NCI-H2107 treated with DMSO at 0.1 percent for 48 hours (cell line): Measurements from ENCODE around the gene PWP2.
"Not testable (repeated sequence)": the region's sequence is repeated elsewhere in the genome, so short reads cannot be mapped to it uniquely, and the experiment has no call there.

Experiments
- DNase-seq: peaks from one replicate; lab custom pipeline; 2025; ENCODE audit not compliant: unreplicated experiment; lab: John Stamatoyannopoulos, UW

PWP2 gene

GRCh38 chr21:44159349-44160297 is 52.4 kb downstream of the PWP2 start:
- not testable (repeated sequence) for DNase-seq

DNA sequence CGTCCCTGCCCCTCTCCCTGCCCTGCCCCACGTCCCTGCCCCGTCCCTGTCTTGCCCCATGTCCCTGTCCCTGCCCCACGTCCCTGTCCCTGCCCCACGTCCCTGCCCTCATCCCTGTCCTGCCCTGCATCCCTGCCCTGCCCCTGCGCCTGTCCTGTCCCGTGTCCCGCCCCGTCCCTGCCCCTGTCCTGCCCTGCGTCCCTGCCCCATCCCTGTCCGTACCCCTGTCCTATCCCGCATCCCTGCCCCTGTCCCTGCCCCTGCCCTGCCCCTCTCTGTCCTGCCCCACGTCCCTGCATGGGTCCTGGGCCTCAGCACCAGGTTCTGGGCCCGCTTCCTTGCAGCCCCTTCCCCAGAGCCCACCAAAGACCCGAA is 53.1 kb downstream of the PWP2 start:
- DNase-seq, result not testable (repeated sequence)

DNA sequence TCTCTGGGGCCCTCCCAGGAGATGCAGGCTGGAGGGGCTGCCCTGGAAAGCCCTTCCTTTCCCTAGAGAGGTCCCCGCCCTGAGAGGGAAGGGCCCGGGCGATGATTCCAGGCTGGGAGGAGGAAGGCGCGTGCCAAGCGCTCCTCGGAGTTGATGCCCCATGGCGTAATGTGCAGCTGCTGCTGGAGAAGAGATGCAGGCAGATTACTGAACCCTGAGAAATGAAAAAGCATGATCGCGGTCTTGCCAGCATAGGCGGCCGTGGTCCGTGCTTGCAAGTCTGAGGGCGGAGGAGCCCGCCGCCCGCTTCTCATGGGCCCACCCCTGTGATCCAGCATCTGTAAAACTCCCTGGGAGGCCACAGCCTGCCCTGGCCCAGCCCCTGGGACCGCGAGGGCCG is 53.6 kb downstream of the PWP2 start:
- not testable (repeated sequence) for DNase-seq

DNA sequence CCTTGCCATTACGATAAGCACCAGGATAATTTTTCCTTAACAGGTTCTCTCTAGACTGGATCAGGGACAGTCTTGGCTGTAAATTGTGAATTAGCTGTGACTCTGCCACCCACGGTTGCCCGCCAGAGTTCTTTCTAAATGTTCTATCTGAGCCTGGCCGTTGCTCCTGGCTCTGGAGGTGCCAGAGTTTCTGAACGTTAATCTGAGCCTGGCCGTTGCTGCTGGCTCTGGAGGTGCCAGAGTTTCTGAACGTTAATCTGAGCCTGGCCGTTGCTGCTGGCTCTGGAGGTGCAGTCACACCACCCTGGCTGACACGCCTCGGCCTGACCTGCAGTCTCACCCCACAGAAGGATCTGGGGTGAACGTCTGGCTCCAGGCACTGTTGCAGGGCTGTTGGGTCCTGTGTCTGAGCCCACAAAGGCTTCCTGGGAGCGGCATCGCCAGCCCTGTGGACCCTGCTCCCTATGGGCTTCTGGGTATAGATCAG is 56.0 kb downstream of the PWP2 start:
- DNase-seq, result not testable (repeated sequence)

DNA sequence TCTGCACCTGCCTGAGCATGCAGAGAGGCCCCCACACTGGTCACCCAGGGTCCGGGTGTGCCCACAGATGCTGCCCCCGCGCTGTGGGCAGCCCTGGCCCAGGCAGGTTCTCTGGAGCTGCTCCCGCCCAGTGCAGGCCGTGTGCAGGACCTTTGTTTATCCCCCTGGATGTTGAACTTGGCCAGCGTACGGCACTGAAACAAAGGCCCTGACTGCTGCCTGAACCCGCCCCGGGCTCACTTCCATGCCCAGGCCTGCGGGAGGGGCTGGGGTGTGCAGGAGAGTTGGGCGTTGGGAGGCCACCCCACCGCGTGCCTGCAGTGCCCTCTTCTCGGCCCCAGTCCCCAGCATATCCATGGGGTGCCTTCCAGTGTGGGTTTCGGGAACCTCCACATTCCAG is 58.7 kb downstream of the PWP2 start:
- DNase-seq, result not testable (repeated sequence)

GRCh38 chr21:44167527-44167926 is 60.3 kb downstream of the PWP2 start:
- DNase-seq, result not testable (repeated sequence)

GRCh38 chr21:44170326-44170725 is 63.1 kb downstream of the PWP2 start:
- not testable (repeated sequence) for DNase-seq

- DNase-seq, result not testable (repeated sequence)
Observed at GRCh38 chr21:44170863-44171262, 63.7 kb downstream of the PWP2 start.

DNA sequence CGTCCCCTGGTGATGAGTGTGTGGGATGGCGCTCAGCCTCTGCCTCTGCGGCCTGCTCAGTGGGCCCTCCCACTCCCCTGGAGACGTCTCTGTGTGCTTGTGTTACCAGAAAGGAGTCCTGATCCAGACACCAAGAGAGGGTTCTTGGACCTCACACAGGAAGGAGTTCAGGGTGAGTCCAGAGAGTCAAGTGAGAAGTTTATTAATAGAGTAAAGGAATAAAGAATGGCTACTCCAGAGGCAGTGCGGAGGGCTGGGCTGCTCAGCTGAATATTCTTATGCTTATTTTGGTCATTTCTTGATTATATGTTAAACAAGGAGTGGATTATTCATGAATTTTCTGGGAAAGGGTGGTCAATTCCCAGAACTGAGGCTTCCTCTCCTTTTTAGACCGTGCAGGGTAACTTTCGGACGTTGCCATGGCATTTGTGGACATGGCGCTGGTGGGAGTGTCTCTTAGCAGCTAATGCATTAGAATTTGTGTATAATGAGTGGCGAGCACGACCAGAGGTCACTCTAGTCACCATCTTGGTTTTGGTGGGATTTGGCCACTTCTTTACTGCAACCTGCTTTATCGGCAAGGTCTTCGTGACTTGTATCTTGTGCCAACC is 64.9 kb downstream of the PWP2 start:
- DNase-seq, result not testable (repeated sequence)

GRCh38 chr21:44172741-44173140 is 65.5 kb downstream of the PWP2 start:
- DNase-seq, result not testable (repeated sequence)

- not testable (repeated sequence) for DNase-seq
Observed at GRCh38 chr21:44175189-44175588, 68.0 kb downstream of the PWP2 start.

GRCh38 chr21:44176127-44176526 is 68.9 kb downstream of the PWP2 start:
- DNase-seq, result not testable (repeated sequence)
